HG03565 (cell line): Measurements from ENCODE around the gene ZNF85.
"Not testable (repeated sequence)": the region's sequence is repeated elsewhere in the genome, so short reads cannot be mapped to it uniquely, and the experiment has no call there.

ENCODE experiments used
- ATAC-seq: cut with Tn5 transposase; IDR thresholded peaks from one replicate; pipeline ENCODE4 v1.9.1; 2021; ENCODE audit warnings: mild to moderate bottlenecking, moderate library complexity; ENCODE audit not compliant: unreplicated experiment

The ZNF85 gene

DNA sequence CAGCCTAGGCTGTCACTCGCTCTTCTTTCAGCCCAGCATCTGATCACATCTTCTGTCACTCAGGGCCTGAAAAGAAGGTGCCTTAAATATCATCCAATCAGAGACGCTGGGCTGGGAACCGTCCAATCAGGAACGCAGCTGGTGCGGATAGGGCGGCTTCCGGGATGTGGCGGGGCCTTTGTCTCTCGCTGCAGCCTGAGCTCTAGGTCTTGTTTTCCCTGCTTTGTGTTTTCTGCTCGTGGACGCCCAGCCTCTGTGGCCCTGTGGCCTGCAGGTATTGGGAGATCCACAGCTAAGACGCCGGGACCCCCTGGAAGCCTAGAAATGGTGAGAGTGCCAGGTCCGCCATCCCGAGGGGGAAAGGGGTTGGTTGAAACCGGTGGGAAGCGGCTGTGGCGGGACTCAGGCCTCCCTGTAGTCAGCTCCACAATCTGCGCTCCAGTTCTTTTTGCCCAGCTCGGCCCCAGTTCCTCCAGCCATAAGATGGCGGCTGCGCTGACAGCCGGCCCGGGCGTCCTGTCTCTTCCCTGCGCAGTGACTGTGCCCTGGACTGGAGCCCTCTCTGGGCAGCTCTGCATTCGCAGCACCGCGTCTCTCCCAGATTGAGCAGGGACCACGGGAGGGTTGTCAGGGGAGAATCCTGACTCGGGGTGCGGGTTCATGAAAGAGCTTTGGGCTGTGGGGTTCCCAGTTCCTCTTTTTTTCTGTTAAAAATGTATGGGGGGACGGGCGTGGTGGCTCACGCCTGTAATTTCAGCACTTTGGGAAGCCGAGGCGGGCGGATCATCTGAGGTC is at the start of gene ZNF85:
TSS of gene ZNF85 (plus strand) at position 175 of the 795 bp plus-strand sequence. CDS start at position 325, 150 bp downstream.
- peak; percentile 98 for ATAC-seq

DNA sequence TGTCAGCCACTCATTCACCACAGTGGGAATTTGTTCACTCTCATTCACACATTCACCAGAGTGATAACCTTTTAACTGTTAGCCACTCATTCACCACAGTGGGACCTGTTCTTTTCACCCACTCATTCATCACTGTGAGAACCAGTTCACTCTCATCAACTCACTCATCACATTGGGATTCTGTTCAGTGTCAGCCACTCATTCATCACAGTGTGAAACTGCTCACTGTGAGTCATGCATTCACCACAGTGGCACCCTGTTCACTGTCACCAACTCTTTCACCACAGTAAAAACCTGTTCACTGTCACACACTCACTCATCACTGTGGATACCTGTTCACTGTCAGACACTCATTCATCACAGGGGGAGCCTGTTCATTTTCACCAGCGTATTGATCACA is 43.5 kb upstream of the ZNF85 start:
- no peak for ATAC-seq

DNA sequence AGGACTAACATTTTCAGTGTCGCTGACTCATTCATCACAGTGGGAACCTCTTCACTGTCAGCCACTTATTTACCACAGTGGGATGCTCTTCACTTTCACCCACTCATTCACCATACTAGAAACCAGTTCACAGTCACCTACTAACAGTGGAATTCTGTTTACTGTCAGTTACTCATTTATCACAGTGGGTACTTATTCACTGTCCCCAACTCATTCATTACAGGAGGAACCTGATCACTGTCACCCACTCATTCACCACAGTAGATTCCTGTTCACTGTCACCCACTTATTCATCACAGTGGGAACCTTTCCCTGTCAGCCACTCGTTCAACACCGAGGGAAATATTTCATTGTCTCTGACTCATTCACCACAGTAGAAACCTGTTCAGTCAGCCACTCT is 10.1 kb upstream of the ZNF85 start:
- no peak for ATAC-seq

DNA sequence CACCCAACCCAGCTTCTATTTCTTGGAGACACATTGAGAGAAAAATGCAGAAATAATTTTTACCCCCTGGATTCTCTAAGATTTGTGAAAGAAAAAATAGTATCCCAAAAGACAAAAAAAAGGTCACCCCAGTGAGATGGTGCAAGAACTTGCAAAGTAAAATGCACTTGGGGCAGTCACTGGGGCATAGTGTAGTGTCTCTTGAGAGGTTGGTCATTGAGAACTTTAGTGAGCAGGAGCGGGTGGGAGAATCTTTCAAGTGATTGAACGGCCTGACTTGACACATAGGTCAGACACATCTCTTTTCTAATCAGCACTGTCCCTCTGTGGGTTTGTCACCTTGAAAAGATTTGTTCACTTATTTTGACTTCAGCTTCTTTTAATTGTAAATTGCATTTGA is 2.4 kb downstream of the ZNF85 start:
- no peak for ATAC-seq

DNA sequence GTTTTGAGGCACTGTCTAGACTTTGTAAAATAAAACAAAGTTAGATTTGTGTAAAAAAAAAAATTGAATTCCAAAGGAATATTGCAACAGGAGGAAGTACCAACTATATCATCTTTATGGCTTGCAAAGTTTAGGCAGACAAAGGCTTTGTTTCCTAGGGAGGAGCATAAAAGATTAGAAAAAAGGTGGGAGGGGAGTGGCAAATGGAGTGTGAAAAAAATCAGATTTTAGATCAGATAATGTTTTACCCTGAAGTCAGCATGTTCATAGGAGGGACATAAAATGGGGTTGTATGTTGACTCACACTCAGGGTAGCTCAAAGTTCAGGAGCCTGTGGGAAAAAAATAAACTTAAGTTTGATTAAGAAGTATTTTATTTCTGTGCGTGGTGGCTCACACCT is 3.7 kb downstream of the ZNF85 start:
- no peak for ATAC-seq

DNA sequence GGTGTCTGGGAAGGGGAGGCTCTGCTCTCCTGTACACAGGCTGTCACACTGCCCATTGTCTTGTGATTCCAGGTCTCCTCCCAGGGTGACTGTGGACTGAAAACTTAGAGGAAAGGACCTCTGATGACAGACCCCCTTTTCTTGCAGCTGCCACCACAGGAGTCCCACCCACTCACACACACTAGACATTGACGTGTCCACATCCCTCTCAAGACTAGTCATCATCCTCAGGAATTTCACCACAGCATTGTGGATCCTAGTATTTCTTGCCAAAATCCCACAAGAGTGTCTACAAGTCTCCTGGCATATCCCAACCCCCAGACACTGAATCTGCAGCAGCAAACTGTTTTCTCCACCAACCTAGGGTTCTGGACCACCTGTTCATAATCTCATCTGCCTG is 5.3 kb downstream of the ZNF85 start:
- no peak for ATAC-seq

DNA sequence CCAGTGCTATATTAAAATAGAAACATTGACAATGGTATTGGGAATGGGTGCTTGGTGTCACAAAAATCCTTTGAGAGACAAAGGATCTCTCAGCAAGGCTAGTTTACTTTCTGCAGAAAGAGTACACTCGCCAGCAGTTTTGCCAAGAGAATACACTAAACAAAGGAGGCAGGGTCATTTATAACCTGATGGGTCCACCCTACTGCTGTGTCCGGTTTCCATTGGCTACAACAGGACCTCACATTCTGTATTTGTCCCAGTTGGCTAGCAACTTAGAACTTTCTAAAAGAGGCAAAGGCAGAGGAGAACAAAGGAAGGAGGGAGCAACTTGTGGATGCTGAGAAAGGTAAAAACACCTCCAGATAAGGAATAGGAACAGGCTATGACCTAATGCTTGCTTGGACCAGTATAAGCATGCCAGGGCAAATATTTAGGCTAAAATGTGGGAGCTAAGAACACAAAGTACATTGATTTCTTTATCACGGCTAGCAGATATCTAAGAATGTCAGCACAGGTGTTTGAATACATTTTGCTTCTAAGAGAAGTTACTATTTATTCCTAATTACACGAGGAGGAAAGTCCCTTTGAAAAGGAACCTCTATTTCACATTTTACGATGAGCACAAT is 13.4 kb downstream of the ZNF85 start:
- ATAC-seq: not testable (repeated sequence)

DNA sequence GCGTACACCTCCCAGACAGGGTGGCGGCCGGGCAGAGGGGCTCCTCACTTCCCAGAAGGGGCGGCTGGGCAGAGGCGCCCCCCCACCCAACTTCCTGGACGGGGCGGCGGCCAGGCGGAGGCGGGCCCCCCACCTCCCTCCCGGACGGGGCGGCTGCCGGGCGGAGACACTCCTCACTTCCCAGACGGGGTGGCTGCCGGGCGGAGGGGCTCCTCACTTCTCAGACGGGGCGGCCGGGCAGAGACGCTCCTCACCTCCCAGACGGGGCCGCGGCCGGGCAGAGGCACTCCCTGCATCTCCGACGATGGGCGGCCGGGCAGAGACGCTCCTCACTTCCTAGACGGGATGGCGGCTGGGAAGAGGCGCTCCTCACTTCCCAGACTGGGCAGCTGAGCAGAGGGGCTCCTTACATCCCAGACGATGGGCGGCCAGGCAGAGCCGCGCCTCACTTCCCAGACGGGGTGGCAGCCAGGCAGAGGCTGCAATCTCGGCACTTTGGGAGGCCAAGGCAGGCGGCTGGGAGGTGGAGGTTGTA is 29.6 kb downstream of the ZNF85 start:
- ATAC-seq: not testable (repeated sequence)

DNA sequence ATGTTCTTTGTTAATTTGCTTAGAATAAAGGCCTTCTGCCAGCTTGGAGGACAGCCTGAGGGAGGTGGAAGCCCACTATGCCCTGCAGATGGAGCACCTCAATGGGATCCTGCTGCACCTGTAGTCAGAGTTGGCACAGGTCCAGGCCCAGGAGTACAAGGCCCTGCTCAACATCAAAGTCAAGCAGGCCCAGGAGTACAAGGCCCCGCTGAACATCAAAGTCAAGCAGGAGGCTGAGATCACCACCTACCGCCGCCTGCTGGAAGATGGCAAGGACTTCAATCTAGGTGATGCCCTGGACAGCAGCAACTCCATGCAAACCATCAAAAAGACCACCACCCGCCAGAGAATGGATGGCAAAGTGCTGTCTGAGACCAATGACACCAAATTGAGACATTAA is 41.7 kb downstream of the ZNF85 start:
- ATAC-seq: no peak

DNA sequence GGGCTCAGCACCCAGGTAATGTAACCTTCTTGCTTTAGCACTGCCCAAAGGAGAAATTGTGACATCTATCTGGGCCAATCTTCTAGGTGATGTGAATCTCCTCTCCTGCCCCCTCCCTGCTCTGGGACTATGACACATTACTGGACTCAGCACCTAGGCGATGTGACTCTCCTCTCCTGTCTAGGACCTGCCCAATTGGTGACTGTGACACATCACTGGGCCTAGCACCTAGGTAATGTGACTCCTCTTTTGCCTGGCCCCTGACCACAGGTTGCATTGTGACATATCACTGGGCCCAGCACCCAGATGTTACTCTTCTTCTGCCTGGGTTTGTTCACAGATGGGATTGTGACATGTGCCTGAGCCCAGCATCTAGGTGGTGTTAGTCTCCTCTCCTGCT is 45.0 kb downstream of the ZNF85 start:
- no peak for ATAC-seq

DNA sequence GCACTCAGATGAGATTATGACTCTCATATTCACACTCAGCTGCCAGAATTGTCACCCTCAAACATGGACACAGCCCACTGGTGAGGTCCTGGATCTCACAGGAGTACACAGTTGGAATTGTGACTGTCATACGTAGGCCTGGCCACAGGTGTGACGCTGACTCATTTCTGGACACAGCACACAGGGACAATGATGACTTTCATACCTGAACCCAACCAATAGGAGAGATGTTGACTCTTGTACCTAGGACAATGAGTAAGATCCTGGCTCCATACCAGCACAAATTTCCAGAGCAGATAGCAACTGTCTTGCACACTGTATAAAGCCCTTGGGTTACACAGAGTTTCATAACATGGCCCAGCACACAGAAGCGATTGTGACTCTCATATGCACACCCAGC is 46.4 kb downstream of the ZNF85 start:
- no peak for ATAC-seq

DNA sequence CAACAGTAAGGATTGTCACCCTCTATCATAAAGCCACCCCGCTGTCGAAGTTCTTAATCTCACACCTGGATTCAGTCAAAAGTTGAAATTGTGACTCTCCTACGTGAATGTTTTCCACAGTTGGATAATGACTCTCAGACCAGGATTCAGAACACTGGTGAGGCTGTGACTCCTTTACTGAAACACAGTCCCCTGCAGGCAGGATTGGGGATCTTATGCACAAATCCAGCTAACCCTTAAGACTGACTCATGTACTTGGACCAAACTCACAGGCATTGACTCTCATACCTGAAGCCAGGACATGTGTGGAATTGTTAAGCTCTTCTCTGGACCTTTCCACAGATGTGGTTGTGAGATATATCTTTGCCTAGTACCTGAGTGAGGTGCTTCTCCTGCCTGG is 46.8 kb downstream of the ZNF85 start:
- ATAC-seq: no peak

DNA sequence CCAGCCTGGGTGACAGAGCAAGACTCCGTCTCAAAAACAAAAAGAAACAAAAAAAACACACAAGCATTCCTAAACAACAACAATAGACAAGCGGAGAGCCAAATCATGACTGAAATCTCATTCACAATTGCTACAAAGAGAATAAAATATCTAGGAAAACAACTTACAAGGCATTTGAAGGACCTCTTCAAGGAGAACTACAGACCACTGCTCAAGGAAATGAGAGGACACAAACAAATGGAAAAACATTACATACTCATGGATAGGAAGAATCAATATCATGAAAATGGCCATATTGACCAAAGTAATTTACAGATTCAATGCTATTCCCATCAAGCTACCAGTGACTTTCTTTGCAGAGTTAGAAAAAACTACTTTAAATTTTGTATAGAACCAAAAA is 69.7 kb downstream of the ZNF85 start:
- not testable (repeated sequence) for ATAC-seq

DNA sequence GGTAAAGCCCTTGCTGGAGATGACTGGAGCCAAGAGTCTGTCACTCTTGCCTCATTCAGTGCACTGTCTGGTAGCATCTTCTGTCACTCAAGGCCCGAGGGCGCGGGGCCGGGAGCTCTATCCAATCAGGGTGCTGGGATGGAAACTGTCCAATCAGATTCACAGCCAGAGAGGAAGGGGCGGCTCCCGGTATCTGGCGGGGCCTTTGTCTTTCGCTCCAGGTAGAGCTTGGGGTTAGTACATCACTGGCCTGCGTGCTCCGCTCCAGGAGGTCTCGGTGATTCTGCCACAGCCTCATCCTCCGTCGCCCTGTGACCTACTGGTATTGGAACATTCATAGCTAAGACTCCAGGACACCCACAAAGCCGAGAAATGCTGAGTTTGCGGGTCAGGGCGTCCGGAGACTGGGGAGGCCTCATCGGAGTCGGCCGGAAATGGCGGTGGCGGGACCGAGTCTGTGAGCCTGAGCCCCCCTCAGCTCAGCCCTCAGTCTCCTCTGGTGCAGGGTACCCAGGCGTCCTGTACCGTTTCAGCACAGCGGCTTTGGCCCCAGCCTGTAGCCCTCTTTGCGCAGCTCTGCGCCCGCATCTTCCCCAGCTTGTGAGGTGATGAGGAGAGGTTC is 76.8 kb downstream of the ZNF85 start:
- peak; percentile 100 for ATAC-seq
